Ovary (tissue), 9 donors: ENCODE results near the gene CLCN2. TPM values are rescaled to one million over a fixed set of nuclear protein-coding genes. Genes with fewer than 3 reads are reported as not detected.
A peak's percentile ranks its signal among the peaks of the same experiment; 100 is the strongest.

Experiments
- DNase-seq, 5 donors: peaks; one replicate each; pipeline ENCODE4 v3.0.0-alpha.2; 2019 to 2020
- H3K27ac ChIP-seq, 2 donors: fragments of 200-600 bp; one replicate each; pipeline versions ENCODE4 v1.5.1 to v1.8.0; 2019 to 2022
- H3K27me3 ChIP-seq: fragments of 200-600 bp; one replicate; pipeline ENCODE4 v1.8.0; 2022
- H3K36me3 ChIP-seq: fragments of 200-600 bp; sonication (generic); one replicate; pipeline ENCODE4 v1.5.1; 2019
- H3K4me1 ChIP-seq: one replicate; pipeline ENCODE4 v1.8.1; 2013; ENCODE audit warnings: mild to moderate bottlenecking, moderate library complexity; ENCODE audit not compliant: insufficient read depth
- H3K4me3 ChIP-seq: fragments of 200-600 bp; sonication (generic); one replicate; pipeline ENCODE4 v1.5.1; 2017
- H3K9me3 ChIP-seq, 2 donors: fragments of 200-600 bp in 1 of 2; sonication (generic) in 1 of 2; one replicate each; pipeline versions ENCODE4 v1.5.1 to v1.8.1; 2013 to 2019; ENCODE audit warnings: mild to moderate bottlenecking in 1 of 2, moderate library complexity in 1 of 2
- CTCF ChIP-seq, 3 donors: fragments of 450-650 bp in 2 of 3; fragments of 200-600 bp in 1 of 3; IDR thresholded peaks; one replicate each; pipeline versions ENCODE4 v1.5.1 to v1.8.0; 2016 to 2022; ENCODE audit warnings: antibody characterized with exemption in 3 of 3, mild to moderate bottlenecking in 1 of 3
- EP300 ChIP-seq: sonication (generic); formaldehyde crosslinking; IDR thresholded peaks from one replicate; pipeline ENCODE4 v1.6.1; 2017; ENCODE audit warnings: antibody characterized with exemption
- POLR2A ChIP-seq: fragments of 450-650 bp; IDR thresholded peaks from one replicate; pipeline ENCODE4 v1.6.1; 2017; ENCODE audit warnings: antibody characterized with exemption, mild to moderate bottlenecking, moderate library complexity
- WGBS, 3 donors: extraction: QIAGEN DNeasy Blood & Tissue Kit in 1 of 3; methylation state at CpG; one replicate each; pipeline versions ENCODE4 v1.1.5 to v1.1.7; 2013 to 2017; 5-methylcytosine and 5-hydroxymethylcytosine counted together
- intact Hi-C, 4 donors: fragments of 100-400 bp; cut with DNase I; formaldehyde crosslinking; loops; one replicate each; pipeline versions ENCODE4 v1.11.0 to v1.15.1; 2022 to 2023
- polyA plus RNA-seq, 2 donors: library from polyadenylated mRNA; stranded (reverse); fragments of 200-250 nt in 1 of 2; fragments of 350-450 nt in 1 of 2; fragmentation: Illumina TruSeq in 1 of 2; extraction: RNeasy Lipid Tissue Mini Kit (QIAGEN cat#74804) in 1 of 2; gene quantifications; one replicate each; pipeline ENCODE4 v1.2.3, GENCODE V29; 2013 to 2014
- total RNA-seq, 7 donors: library from RNA; depleted of rRNA in 2 of 7; stranded (reverse); fragments of >200 nt in 2 of 7; fragmentation: NEBNext Ultra II Directional in 3 of 7; extraction: Animal tissue kit (Norgen Biotek cat#: 25700) in 3 of 7; gene quantifications; one replicate each; pipeline versions ENCODE4 v1.1.0 to v1.2.4, GENCODE V29; 2016 to 2023
- donor health status: DM: no; HTN: no; CAD: no; lungs with moderate emphysema.
- donor health status: DM: no; HTN: no; CAD: no.
- donor health status: Bipolar disorder and iron deficiency.
- donor health status: DM: yes; HTN: yes; CAD: no.
- donor health status: DM: no; HTN: no; CAD: no.
- donor health status: DM: yes; HTN: yes; CAD: no.

Gene CLCN2
- total and polyA plus RNA-seq, 9 donors, result 3.5 to 18.0 (median 11.7) TPM

DNA sequence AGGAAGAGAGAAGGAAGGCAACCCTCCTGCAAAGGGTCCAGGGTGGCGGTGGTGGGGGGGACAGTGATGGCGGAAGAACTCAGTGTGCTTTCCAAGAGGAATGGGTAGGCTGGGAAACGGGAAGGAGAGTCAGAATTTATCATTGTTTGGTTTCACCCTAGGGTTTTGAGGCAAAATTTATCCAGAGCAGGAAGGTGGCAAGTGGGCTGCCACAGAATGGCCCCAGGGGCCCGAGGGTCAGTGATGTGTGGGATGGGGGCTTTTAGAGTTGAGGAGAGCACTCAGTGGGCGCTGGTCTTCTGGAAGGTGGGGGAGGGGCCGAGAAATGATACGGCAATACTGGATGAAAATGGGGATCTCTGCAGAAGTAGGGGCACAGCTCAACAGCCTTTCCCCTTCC, 23.4 kb downstream of the CLCN2 start:
- 48 to 59% (median 53%) methylated on average over 7 of the region's 7 CpGs for WGBS, 3 donors
- Histone ChIP-seq H3K4me1 (peaks cover 20% of the 10 kb centered on the region), H3K9me3 (no peaks in the 10 kb centered on the region), H3K27ac (peak overlapping the region; percentile 93 to 95), H3K27me3 (no peaks in the 10 kb centered on the region), H3K36me3 (no peaks in the 10 kb centered on the region), H3K4me3 (peak overlapping the region; percentile 11)
- intact Hi-C loops, result loop anchor here in 1 of 4 donors (1.0 kb wide), 1 partner anchor 24 kb away; the partner anchor contains the start of gene EIF4G1
- TF ChIP-seq EP300, result no peak
- TF ChIP-seq POLR2A, result no peak
- no peak for TF ChIP-seq CTCF (IDR thresholded peaks at IDR 0.05)
- no peak for DNase-seq

DNA sequence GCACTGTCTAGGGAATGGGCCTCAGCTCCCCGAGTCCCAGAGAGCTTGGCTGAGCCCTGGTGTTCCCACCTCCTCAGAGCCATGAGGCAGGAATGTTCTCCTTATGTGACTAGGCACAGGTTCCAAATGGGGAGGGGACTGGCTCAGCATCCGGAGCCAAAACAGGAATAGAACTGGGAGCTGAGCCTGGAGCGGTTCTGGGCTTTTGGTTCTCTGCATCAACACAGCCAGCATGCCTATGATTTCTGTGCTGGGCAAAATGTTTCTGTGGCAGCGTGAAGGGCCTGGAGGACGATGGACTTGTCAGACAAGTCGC, 24.0 kb downstream of the CLCN2 start, which contains the start of gene FAM131A:
TSS of gene FAM131A (plus strand) at position 202 of the 316 bp plus-strand sequence. CDS start at position 233, 31 bp downstream.
- TF ChIP-seq POLR2A (no peak), EP300 (no peak), CTCF (IDR thresholded peaks at IDR 0.05) (no peak)
- intact Hi-C loops, result loop anchor here in 1 of 4 donors (1.0 kb wide), 1 partner anchor 23 kb away; the partner anchor contains the start of gene EIF4G1
- 24 to 40% (median 27%) methylated on average over 6 of the region's 6 CpGs for WGBS, 3 donors
- H3K4me3 ChIP-seq, result peak within 1 kb of the TSS; percentile 81
- H3K27me3 ChIP-seq, result no peaks in the 10 kb centered on the region
- H3K36me3 ChIP-seq, result no peaks in the 10 kb centered on the region
- no peaks in the 10 kb centered on the region for H3K9me3 ChIP-seq
- H3K27ac ChIP-seq, result peak within 1 kb of the TSS; percentile 93 to 95
- peaks cover 20% of the 10 kb centered on the region for H3K4me1 ChIP-seq
- DNase-seq, result peak; percentile 66 to 83 (median 74)

DNA sequence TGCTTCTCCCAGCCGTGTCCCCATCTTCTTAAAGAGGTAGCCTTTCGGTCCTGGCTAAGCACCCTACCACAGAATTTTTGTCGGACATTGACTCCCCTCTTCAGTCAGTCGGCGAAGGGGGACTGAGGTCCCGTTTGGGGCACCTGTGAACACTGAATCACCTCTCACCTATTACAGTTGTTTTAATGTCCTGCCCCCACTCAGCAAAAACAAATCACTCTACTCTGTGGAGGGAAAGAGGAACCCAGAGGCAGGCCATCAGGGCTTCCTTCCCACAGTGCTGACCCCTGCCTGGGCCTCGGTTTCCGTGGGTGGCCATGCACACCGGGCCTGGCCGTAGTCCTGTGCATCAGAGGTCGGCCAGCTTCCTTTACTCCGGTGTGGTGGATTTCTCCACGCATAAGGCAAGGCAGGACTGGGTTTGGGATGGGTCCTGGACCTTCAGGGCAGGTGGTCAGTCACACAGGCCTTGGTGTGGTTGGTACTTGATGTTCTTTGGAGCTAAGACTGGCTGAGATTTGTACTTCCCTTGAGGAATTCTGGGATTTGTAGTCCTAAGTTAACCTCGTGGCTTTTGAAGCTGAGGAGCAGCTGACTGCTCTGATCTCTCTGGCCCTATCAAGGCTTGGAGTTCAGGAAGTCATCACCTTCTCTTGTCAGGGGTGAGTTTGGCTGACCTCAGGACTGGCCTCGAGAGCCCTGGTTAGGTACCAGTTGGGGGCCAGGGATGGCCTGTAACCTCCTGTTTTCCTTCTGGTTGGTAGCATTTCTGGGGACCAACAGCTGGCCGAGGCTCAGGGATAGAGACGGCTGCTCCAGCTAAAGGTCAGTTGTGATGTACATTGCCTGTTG, 24.6 kb downstream of the CLCN2 start:
- Histone ChIP-seq H3K4me3 (peak overlapping the region; percentile 81), H3K36me3 (no peaks in the 10 kb centered on the region), H3K4me1 (peaks cover 20% of the 10 kb centered on the region), H3K9me3 (no peaks in the 10 kb centered on the region), H3K27ac (peak overlapping the region; percentile 93 to 95), H3K27me3 (no peaks in the 10 kb centered on the region)
- TF ChIP-seq EP300, result no peak
- peak; percentile 31 for TF ChIP-seq POLR2A
- no peak for TF ChIP-seq CTCF (IDR thresholded peaks at IDR 0.05)
- WGBS, 3 donors, result 7 to 10% (median 7%) methylated on average over 17 of the region's 17 CpGs
- DNase-seq, result no peak
- intact Hi-C loops, result loop anchor here in 1 of 4 donors (1.0 kb wide), 1 partner anchor 22 kb away; the partner anchor contains the start of gene EIF4G1

DNA sequence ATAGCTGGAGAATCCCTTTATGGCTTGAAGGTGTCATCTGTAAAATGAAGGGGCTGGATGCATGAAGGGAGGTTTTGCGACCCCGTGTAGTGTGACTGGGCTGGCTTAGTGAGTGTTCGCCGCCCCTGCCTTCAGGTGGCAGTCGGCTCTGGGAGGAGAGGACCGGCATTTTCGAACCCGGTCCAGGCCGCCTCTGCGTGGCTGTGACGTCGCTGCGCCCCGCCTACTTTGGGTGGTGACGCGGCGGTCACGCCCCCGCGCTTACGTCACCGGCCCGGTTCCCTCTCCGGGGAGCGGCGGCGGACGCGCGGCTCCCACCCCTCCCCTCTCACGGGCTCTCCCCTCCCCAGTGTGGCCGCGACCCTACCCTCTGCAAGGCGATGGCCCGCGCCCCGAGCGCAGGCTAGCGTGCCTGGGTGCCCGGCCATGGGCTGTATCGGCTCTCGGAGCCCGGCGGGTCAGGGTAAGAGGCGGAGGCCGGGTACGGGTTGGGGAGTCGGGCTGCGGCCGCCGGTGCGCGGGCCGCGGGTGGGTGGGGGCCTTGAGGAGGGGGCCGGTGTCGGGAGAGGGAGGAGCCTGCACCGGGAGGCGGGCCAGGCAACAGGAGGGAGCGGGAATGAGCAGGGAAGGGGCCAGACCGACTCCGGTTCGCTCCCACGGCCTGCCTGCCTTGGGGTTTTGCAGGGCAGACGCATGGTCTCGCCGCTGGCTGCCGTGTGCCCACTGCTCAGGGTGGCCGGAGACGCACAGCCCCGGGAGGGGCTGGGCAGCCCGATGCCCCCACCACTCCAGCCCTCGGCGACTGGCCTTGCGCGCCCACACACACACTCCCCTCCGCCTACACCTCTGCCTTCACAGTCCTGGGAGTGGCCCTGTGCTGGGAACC, 25.5 kb downstream of the CLCN2 start:
- H3K4me3 ChIP-seq, result peak overlapping the region; percentile 81
- H3K4me1 ChIP-seq, result peaks cover 20% of the 10 kb centered on the region
- intact Hi-C loops, result no loop called here
- peak overlapping the region; percentile 93 to 95 for H3K27ac ChIP-seq
- 0 to 1% (median 1%) methylated on average over 68 to 77 of the region's 77 CpGs for WGBS, 3 donors
- H3K36me3 ChIP-seq, result no peaks in the 10 kb centered on the region
- peak; percentile 88 to 96 (median 94) for DNase-seq
- H3K9me3 ChIP-seq, result no peaks in the 10 kb centered on the region
- TF ChIP-seq EP300 (peak; percentile 71), CTCF (IDR thresholded peaks at IDR 0.05) (peak in 1 of 3 donors; percentile 32), POLR2A (peak; percentile 97)
- no peaks in the 10 kb centered on the region for H3K27me3 ChIP-seq
